GM06990 (cell line): ENCODE results near the gene BROX.

Experiments
- DNase-seq: peaks from one replicate; pipeline ENCODE4 v3.0.0-alpha.2; 2011; ENCODE audit not compliant: insufficient read length; ENCODE audit errors: extremely low read depth
- H3K27me3 ChIP-seq: replicated peaks from 2 replicates; pipeline ENCODE4 v1.6.0; 2011; ENCODE audit warnings: low read length; ENCODE audit not compliant: control insufficient read depth, insufficient read depth
- H3K36me3 ChIP-seq: 2 replicates; pipeline ENCODE4 v1.5.1; 2011; ENCODE audit warnings: low read length; ENCODE audit not compliant: control insufficient read depth, insufficient read depth
- H3K4me3 ChIP-seq: replicated peaks from 2 replicates; pipeline ENCODE4 v1.5.1; 2011; ENCODE audit warnings: low read depth, mild to moderate bottlenecking, control low read depth, low read length
- TF ChIP-seq, protein P1 (sequence below): IDR thresholded peaks from 2 replicates; pipeline ENCODE4 v1.5.1; 2011; ENCODE audit warnings: low read length, control low read depth, mild to moderate bottlenecking, inconsistent platforms; ENCODE audit not compliant: insufficient read depth, poor library complexity, severe bottlenecking

The BROX gene

DNA sequence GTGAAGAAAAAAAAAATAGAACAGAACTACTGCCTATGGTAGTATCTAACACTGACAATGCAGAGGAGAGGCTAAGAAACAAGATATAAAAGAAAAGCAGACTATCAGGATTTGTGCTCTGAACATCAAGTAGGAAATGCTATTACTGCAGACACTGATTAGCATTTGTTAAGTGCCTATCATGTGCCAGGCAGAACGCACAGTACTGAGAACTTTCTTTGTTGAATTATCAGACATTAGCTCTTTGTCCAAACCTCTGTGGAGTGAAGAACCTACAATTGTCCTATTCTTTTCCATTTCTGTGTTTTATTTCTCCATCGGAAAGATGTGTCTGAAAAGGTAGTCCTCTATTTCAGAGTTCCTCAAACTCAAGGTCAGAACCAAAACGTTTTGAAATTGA is 72.0 kb downstream of the BROX start:
- Histone ChIP-seq H3K27me3 (no peaks in the 10 kb centered on the region; the same call in 1 of the 2 replicates), H3K4me3 (no peak overlapping the region), H3K36me3 (no peaks in the 10 kb centered on the region)
- TF ChIP-seq, protein P1, sequence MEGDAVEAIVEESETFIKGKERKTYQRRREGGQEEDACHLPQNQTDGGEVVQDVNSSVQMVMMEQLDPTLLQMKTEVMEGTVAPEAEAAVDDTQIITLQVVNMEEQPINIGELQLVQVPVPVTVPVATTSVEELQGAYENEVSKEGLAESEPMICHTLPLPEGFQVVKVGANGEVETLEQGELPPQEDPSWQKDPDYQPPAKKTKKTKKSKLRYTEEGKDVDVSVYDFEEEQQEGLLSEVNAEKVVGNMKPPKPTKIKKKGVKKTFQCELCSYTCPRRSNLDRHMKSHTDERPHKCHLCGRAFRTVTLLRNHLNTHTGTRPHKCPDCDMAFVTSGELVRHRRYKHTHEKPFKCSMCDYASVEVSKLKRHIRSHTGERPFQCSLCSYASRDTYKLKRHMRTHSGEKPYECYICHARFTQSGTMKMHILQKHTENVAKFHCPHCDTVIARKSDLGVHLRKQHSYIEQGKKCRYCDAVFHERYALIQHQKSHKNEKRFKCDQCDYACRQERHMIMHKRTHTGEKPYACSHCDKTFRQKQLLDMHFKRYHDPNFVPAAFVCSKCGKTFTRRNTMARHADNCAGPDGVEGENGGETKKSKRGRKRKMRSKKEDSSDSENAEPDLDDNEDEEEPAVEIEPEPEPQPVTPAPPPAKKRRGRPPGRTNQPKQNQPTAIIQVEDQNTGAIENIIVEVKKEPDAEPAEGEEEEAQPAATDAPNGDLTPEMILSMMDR = no peak
- no peak for DNase-seq
